Measurements from ENCODE around the gene OTUB2.
A peak's percentile ranks its signal among the peaks of the same experiment; 100 is the strongest.

Gene OTUB2

GRCh38 chr14:94021416-94022157, 4.6 kb upstream of the OTUB2 start:
- DNase-seq, result peak; percentile 77 to 90 (median 80)

DNA sequence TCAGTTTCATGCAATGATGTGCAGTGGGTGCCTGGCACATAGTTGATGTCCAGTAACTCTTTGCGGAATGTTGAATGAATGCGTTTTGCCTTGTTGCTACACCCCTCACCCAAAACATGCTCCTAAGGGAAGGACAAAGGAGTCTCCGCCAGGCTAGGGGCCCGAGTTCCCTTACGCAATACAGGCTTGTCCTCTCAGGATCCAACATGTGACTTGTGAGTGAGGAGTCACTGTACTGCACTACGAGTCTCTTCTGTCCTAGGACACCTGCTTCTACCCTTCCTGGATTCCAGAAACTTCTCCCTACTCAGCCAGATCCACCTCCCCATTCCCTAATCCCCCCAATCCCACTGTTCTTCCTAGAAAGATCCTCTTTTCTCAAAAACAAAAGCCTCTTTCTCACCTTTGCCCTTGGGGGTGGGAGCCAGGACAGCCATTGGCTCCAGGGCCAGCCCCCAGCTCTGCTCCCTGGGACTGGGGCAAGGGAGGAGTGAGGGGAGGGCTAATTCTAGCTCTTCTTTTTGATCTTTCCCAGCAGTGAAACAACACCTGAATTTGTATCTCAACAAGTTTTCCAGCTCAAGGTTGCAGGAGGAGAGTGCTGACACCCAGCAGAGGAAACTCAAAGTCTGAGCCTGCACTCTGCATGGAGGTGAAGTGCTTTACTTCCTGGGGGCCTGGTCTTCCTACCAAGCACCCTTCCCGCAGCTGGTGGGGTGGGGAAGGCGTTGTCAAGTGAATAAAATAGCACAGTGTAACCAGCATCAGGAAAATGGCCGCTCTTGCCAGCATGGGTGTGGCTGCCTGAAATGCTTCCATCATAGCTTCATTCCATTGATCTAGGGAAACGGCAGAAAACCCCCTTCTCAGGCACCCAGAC, 3.4 kb upstream of the OTUB2 start:
- DNase-seq, result peak in 3 of 4 experiments; percentile 20 to 46 (median 45)

- DNase-seq, result no peak
Observed at GRCh38 chr14:94024549-94024948, 1.6 kb upstream of the OTUB2 start.

- DNase-seq, result no peak
Observed at GRCh38 chr14:94025720-94026119, 420 bp upstream of the OTUB2 start.

DNA sequence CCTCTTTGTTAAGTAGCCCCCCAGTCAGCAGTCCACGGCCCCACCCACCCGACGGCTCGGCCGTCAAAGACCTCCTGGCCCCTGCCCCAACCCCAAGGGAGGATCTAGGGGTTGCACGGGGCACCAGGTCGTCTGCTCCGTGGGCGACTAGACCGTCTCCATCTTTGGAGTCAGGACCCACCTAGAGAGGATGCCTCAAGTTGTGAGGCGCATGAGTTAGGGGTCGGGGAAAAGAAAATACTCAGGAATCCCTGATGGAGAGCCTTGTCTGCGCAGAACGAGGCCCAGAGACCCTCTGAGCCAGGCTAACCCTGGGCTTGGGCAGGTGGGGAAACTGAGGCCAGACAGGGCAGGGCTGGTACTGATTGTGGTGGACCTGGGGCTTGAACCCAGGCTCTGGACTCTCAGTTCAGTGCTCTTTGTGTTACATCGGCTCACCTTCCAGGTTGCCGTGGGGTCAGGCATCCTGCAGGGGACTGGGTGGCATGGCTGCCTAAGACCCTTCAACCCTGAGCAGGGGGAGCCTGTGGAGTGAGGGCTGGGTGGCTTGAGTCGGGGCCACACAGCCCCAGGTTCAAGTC, 839 bp downstream of the OTUB2 start:
- DNase-seq, result no peak

- peak in 2 of 4 experiments; percentile 29 to 34 for DNase-seq
Observed at GRCh38 chr14:94027566-94028449, 1.7 kb downstream of the OTUB2 start.

DNA sequence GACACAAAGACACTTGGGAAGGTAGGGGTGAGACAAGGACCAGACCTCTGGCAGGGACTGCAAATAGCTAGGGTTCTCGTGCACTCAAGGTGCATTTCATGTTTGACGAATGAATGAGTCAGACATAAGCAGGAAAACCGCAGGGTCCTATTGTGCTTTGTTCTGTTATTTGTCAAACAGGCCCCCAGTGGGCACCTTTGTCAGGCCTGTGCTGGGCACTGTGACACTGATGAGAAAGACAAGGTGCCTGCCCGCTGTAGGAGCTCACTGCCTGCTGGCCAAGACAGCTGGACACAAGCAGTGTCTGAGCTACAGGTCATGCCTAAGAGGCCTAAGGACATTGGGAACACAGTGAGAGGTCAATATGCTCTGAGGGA, 2.3 kb downstream of the OTUB2 start:
- DNase-seq, result no peak

- peak; percentile 76 to 89 (median 82) for DNase-seq
Observed at GRCh38 chr14:94029265-94029664, 3.1 kb downstream of the OTUB2 start.

DNA sequence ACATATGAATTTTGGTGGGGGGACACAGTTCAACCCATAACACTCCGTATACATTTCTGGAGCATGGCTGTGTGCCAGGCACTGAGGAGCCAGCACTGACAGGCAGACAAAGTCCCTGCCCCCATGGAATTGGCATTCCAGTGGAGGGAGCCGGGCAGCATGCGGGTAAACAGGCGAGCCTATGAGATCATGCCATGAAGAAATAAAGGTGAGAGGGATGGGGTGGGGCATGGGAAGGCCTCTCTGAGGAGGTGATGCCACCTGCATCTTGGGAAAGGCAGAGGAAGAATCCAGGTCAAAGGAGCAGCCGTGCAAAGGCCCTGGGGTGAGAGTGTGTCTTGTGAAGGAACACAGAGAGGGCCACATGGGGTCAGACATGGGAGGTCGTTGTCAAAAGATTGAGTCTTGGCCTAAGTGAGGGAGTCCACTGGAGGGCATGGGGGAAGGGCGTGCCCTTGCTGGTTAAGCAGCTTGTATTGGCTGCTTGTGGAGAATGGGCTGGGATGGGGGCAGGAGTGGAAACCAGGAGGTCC, 3.6 kb downstream of the OTUB2 start:
- no peak for DNase-seq

- no peak for DNase-seq
Observed at GRCh38 chr14:94030571-94030970, 4.4 kb downstream of the OTUB2 start.

GRCh38 chr14:94031161-94031882, 5.2 kb downstream of the OTUB2 start:
- DNase-seq, result no peak

- DNase-seq, result no peak
Observed at GRCh38 chr14:94031883-94032279, 5.7 kb downstream of the OTUB2 start.

GRCh38 chr14:94034886-94035285, 8.7 kb downstream of the OTUB2 start:
- peak in 3 of 4 experiments; percentile 55 to 61 (median 60) for DNase-seq

DNA sequence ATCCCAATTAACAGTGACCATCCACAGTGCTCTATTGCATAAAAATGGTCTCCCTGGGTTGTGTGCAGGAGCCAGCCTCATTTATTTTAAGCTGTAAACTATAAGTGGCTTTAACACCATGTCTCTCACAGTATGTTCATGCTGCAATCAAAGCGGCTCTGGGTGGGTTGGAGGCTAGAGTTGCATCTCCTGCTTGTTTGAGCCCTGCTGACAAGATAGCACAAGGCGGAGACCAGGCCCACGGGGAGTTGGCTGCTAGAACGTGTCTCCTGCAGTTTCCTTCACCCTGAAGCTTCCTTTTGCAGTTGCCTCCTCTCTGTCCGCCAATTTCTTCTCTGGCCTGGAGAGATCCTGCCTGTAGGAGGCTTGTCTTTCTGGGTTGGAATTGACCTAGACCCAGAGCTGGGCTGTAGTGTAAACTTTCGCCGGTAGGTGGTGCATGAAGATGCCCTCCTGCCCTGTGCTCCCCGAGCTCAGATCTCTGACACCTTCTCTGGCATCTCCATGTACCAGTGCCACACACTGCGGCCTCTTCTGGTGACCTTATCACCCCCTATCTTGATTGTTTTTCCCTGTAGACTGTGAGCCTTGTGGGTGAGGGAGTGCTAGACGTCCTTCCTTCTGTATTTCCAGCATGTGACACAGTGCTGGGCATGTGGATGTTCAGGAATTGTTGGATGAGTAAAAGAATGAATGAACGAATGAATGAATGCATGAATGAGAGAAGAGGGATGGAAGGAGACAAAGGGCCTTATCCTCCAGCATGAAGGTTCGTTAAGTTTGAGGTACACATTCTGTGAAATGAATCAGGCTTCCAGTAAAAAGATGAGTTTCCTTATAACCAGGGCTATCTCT, 10.4 kb downstream of the OTUB2 start:
- DNase-seq, result peak; percentile 80 to 89 (median 84)

DNA sequence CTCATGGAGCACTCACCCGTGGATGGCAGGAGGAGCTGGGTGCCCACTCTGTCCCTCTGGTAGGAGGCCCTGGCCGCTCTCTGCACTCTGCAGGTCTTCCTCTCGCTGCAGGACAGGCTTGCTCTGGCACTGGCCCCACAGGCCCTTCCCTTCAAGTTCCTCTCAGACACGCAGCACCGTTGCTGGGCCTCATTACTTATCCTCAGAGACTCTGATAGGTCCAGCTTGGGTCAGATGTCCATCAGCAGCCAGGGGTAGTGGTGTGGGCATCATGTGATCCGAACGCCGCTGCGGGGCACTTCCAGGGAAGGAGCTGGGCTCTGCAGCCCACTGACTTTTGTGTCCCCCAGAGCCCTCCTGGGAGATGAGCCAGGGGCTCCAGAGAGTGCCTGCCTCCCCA, 11.8 kb downstream of the OTUB2 start:
- no peak for DNase-seq

DNA sequence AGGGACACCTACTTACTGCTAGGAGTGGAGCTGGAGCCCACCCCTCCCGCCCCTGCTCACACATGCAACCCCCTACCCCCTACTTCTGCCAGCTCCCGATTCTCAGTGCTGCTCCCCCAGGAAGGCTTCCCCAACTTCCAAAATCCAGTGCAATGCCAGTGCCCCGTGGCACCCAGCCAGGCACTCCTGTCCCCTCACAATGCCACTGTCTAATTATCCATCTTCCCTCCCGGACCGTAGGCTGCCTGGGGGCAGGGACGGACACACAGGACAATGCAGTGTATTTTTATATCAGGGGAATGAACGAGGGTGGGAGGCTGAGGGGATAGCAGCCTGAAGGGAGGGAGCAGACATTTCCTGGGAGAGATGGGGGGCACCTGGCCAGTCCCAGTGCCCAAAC, 12.4 kb downstream of the OTUB2 start:
- DNase-seq, result no peak

GRCh38 chr14:94038921-94039629, 12.9 kb downstream of the OTUB2 start:
- DNase-seq, result no peak

- DNase-seq, result no peak
Observed at GRCh38 chr14:94040247-94040646, 14.1 kb downstream of the OTUB2 start.

DNA sequence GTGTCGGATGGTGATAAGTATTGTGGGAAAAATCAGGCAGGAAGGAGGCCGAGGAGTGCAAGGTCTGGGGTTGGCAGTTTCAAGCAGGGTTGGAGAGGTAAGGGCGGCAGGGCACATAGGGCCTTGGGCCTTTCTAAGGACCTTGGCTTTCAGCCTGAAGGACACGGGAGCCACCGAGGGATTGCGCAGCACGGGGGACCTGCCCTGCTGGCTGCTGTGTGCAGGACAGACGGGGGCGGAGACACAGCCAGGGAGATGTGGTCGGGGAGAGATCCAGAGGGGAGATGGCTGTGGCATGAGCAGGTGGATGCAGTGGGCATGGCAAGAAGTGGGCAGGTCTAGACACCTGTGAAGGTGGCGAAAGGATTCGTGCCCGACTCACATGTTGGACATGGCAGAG, 14.7 kb downstream of the OTUB2 start:
- no peak for DNase-seq
